GM12874 (cell line): ENCODE measurements around the gene ARHGEF10L.

Experiments used
- CTCF ChIP-seq: IDR thresholded peaks from 2 replicates; pipeline ENCODE4 v1.5.1; 2011; ENCODE audit warnings: low read depth, mild to moderate bottlenecking, control low read depth, low read length, moderate library complexity; ENCODE audit not compliant: insufficient read depth

ARHGEF10L gene

DNA sequence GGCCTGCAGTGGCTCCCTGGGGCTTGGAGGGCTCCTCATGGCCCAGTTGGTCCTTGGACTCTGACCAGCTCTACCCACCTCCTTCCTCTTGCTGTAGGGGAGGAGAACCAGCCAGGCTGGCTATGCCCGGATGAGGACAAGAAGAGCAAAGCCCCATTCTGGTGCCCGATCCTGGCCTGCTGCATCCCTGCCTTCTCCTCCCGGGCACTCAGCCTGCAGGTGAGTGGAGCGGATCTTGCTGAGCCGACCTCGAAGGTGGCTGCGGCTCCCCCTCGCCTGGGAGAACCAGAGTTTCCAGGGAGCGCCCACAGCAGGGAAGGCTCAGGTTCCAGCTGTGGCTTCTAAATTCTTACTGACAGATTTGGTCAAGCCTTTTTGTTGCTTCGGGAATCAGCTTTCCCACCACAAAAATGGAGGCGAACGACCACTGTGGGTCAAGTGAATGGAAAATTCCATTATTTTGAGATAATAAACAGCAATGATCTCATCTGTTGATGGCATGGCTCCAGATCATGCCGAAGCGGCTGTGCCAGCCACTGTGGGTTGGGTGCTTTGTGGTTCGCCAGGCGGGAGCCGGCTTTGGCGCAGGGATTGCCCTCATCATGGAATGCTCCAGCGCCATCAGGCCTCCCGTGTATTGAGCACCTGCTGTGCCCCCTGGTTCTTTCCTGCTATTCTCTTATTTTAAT is 109.1 kb downstream of the ARHGEF10L start:
- TF ChIP-seq CTCF = no peak

- no peak for TF ChIP-seq CTCF
These were observed 110.0 kb downstream of the ARHGEF10L start for GRCh38 chr1:17649371-17650106.

- TF ChIP-seq CTCF = no peak
These were observed 113.8 kb downstream of the ARHGEF10L start for GRCh38 chr1:17653276-17653675.

DNA sequence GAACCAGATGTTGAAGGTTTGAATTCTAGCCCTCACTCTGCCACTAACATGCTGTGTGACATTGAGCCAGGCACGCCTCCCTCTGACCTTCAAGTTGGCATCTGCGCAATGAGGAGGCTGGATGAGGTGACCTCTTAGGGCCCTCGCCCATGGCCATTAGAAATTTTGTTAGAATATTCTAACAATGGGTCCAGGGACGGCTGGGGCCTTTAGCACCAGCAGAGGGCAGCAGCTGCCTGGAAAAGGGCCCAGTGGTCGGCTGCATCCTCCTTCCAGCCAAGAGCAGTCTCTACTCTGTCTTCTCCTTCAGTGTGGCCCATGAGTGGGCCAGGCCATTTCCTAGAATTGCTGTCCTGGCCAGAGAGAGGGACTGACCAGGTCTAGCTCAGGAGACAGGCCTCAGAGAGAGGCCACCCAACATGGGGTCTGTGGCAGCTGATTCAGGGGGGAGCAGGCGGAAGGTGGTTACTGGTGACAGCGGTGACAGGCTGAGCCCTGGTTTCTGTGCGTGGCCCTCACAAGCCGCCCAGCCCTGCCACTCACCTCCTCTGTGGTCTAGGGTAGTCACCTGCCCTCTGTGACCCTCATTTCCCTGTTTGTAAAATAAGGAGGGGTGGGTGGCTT is 114.3 kb downstream of the ARHGEF10L start:
- TF ChIP-seq CTCF = peak; percentile 73

DNA sequence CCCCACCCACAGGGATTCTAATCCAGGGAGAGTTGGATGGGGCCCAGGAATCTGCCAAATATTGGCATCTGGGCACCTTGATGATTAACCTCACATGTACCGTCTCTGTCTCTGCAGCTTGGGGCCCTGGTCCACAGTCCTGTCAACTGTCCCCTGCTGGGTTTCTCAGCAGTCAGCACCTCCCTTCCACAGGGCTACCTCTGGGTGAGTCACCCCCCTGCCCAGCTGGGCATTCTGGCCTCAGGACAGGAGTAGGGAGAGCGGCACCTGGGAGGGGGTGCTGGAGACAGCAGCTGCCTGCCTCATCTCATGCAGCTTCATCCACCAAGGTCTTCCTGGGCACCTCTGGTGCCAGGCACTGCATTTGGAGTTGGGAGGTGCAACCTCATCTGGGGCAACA is 115.0 kb downstream of the ARHGEF10L start:
- TF ChIP-seq CTCF = no peak

DNA sequence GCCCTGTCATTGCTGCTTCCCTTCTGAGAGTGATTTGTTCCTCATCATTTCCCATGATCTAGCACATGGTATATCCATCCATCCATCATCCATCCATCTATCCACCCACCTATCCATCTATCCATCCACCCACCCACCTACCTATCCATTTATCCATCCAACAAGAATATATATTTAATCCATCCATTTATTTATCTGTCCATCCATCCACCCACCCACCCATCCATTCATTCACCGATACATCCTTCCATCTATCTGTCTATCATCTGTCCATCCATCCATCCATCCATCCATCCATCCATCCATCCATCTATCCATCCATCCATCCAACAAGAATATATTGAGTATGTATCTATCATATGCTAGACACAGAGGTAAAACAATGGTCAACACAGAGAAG is 115.7 kb downstream of the ARHGEF10L start:
- no peak for TF ChIP-seq CTCF

DNA sequence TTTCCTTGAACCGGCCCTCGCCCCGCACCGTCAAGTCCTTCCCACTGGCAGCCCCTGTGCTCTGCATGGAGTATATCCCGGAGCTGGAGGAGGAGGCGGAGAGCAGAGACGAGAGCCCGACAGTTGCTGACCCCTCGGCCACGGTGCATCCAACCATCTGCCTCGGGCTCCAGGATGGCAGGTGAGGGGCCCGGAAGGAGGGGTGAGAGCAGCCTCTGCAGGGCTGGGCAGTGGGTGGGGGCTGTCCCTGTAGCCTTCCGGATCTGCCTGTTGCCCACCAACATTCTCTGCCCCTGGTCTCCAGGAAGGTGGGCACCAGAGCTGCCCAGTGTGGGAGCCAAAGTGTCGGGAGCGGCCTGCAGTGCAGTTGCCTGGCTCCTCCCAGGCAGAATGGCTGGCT is 116.4 kb downstream of the ARHGEF10L start:
- TF ChIP-seq CTCF = no peak
